ENCODE measurements around the gene ADTRP.

ADTRP gene

DNA sequence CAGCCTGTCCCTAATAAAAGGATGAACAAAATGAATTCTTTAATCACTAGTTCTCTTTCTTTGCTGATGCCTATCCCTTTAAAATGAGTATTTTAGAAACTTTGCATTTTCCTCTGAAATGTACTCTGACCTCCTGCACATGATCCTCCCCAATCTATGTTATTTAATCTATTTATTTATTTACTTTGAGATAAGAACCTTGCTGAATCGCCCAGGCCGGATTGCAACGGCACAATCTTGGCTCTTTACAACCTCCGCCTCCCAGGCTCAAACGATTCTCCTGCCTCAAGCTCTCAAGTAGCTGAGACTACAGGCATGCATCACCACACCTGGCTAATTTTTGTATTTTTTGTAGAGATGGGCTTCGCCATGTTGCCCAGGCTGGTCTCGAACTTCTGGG lies 27.9 kb downstream of the ADTRP start (continued):
- TF ChIP-seq ATF2 (tag by site-specific recombination; IDR thresholded peaks at IDR 0.05; ENCODE audit: low read depth) (no peak), GLIS1 (tag by site-specific recombination; IDR thresholded peaks at IDR 0.05) (no peak; the same call in 1 of the 2 replicates)

DNA sequence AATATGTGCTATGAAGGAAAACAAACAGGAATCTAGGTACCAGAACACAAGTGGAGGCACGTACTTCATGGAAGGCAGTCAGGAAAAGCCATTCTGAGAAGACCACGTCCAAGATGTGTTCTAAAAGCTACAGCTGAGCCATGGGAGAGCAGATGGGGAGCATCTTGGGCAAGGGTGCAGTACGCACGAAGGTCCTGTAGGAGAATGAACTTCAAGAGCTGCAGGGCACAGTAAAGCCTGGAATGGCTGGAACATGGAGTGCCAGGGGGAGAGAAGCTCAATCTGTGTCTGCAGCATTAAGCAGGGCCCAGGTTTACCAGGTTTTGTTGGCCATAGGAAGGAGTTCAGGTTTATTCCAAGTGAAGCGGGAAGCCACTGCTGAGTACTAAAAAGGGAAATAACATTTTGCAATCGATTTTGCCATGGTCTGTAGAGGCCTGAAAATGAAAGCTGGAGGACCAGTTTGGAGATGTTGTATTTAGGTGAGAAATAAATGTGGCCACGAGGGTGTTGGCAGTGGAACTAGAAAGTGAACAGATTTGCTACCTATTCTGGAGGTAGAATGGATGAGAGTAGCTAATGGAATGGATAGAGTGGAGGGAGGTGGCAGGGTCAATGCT lies 29.9 kb downstream of the ADTRP start:
- TF ChIP-seq ZNF324 (tag by site-specific recombination; IDR thresholded peaks at IDR 0.05) (no peak), PATZ1 (tag by site-specific recombination; IDR thresholded peaks at IDR 0.05) (no peak), ZNF155 (tag by site-specific recombination; IDR thresholded peaks at IDR 0.05) (no peak), TSHZ1 (tag by site-specific recombination; IDR thresholded peaks at IDR 0.05; ENCODE audit: borderline replicate concordance) (no peak), ZNF19 (tag by site-specific recombination; IDR thresholded peaks at IDR 0.05; ENCODE audit: low read depth) (no peak), ZNF174 (tag by site-specific recombination; IDR thresholded peaks at IDR 0.05) (no peak), ZNF621 (tag by site-specific recombination; IDR thresholded peaks at IDR 0.05) (no peak), ATF2 (tag by site-specific recombination; IDR thresholded peaks at IDR 0.05; ENCODE audit: low read depth) (no peak), ZNF549 (tag by site-specific recombination; IDR thresholded peaks at IDR 0.05) (no peak), REPIN1 (tag by site-specific recombination; IDR thresholded peaks at IDR 0.05; ENCODE audit: low read depth) (no peak), ZNF391 (tag by site-specific recombination; IDR thresholded peaks at IDR 0.05; ENCODE audit: borderline replicate concordance, low read depth) (no peak), PRDM2 (tag by site-specific recombination; IDR thresholded peaks at IDR 0.05; ENCODE audit: borderline replicate concordance) (no peak)
- TF ChIP-seq, protein P1, sequence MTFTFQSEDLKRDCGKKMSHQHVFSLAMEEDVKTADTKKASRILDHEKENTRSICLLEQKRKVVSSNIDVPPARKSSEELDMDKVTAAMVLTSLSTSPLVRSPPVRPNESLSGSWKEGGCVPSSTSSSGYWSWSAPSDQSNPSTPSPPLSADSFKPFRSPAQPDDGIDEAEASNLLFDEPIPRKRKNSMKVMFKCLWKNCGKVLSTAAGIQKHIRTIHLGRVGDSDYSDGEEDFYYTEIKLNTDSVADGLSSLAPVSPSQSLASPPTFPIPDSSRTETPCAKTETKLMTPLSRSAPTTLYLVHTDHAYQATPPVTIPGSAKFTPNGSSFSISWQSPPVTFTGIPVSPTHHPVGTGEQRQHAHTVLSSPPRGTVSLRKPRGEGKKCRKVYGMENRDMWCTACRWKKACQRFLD (tag by site-specific recombination; IDR thresholded peaks at IDR 0.05), result no peak
- Histone ChIP-seq H3K4me1 (ENCODE audit: control insufficient read depth, insufficient read depth, low read length) (peaks cover 13% of the 10 kb centered on the region), H3K27ac (ENCODE audit: extremely low read depth, low read depth, low read length) (no peak overlapping the region), H3K36me3 (ENCODE audit: control insufficient read depth in 2 of 2, insufficient read depth in 1 of 2, low read length in 2 of 2) (no peaks in the 10 kb centered on the region), H3K9me3 (ENCODE audit: control insufficient read depth, insufficient read depth, low read depth, low read length) (no peaks in the 10 kb centered on the region), H3K4me3 (ENCODE audit: low read depth, low read length) (no peak overlapping the region)
- ChIA-PET POLR2A (interaction anchor here (0.6 kb wide), 1 partner anchor 1032 kb away, joined by 3 read pairs; no protein-coding TSS in a partner anchor), CTCF (interaction anchor here (0.8 to 1.4 kb wide), 5 partner anchors 10 to 212 kb away, joined by 4 to 7 read pairs (median 5); no protein-coding TSS in a partner anchor)

All from HEK293 (cell line).